Measurements from ENCODE around the gene SPDEF. TPM values are rescaled to one million over a fixed set of nuclear protein-coding genes. Genes with fewer than 3 reads are reported as not detected.

The SPDEF gene
- total and polyA plus RNA-seq, 2 of the 13 experiments (the other 11 are each of a cell fraction or from before 2014, with no cell fraction given), result not detected

DNA sequence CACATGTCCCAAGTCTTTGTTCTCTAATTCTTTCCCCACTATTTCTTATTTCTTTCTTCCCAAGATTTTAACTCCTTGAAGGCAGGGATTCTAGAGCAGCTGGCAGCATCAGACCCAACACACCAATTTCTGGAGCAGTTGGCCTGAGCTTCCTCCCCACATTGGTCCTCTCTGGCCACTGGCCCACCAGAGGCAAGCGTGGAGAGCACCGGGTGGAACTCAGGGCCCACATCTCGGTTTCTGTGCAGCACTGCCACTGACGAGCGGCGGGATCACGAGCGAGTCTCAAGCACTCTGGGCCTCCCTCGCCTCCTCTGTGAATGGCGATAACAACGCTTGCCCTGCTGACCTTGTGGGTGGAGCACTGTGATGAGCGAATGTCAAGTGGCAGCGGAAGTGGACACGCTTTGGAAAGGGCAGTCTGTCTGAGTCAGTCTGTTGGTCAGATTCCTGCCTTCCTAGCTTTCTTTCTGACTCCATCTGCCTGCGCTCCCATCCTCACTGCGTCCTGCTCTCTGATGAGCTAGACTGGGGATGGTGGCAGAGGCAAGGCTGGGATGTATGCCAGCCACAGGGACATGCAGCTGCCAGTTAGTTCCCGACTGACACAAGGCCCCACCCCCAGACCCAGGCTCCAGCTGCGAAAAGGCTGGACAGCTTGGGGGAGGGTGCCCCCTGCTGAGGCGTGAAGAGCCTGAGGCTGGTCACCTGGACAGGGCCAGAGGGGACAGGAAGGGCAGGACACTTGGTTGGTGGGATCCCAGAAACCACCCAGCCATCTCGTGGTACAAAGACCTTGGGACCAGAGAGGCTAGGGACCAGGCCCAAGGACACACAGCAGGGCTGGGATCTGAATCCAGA lies 4.5 kb upstream of the SPDEF start (continued):
- TF ChIP-seq, protein P1, sequence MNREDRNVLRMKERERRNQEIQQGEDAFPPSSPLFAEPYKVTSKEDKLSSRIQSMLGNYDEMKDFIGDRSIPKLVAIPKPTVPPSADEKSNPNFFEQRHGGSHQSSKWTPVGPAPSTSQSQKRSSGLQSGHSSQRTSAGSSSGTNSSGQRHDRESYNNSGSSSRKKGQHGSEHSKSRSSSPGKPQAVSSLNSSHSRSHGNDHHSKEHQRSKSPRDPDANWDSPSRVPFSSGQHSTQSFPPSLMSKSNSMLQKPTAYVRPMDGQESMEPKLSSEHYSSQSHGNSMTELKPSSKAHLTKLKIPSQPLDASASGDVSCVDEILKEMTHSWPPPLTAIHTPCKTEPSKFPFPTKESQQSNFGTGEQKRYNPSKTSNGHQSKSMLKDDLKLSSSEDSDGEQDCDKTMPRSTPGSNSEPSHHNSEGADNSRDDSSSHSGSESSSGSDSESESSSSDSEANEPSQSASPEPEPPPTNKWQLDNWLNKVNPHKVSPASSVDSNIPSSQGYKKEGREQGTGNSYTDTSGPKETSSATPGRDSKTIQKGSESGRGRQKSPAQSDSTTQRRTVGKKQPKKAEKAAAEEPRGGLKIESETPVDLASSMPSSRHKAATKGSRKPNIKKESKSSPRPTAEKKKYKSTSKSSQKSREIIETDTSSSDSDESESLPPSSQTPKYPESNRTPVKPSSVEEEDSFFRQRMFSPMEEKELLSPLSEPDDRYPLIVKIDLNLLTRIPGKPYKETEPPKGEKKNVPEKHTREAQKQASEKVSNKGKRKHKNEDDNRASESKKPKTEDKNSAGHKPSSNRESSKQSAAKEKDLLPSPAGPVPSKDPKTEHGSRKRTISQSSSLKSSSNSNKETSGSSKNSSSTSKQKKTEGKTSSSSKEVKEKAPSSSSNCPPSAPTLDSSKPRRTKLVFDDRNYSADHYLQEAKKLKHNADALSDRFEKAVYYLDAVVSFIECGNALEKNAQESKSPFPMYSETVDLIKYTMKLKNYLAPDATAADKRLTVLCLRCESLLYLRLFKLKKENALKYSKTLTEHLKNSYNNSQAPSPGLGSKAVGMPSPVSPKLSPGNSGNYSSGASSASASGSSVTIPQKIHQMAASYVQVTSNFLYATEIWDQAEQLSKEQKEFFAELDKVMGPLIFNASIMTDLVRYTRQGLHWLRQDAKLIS (CRISPR knock-in tag; IDR thresholded peaks at IDR 0.05), result no peak
- TF ChIP-seq ZSCAN20 (CRISPR knock-in tag; IDR thresholded peaks at IDR 0.05; ENCODE audit: borderline replicate concordance), result no peak
- TF ChIP-seq SP2 (CRISPR knock-in tag; IDR thresholded peaks at IDR 0.05), result no peak; the same call in 1 of the 2 replicates
- no peak for TF ChIP-seq NR0B2 (CRISPR knock-in tag; IDR thresholded peaks at IDR 0.05)
- TF ChIP-seq PAXIP1 (CRISPR knock-in tag; conservative IDR thresholded peaks at IDR 0.05), result peak; percentile 70
- TF ChIP-seq PHF20 (CRISPR knock-in tag; IDR thresholded peaks at IDR 0.05), result no peak; the same call in 1 of the 2 replicates
- TF ChIP-seq RAD51 (IDR thresholded peaks at IDR 0.05; ENCODE audit: borderline replicate concordance), result no peak
- no peak for TF ChIP-seq MNT (IDR thresholded peaks at IDR 0.05)
- 0 out of 2 replicates have a peak, but pooled peaks have one; percentile 65 for TF ChIP-seq ZNF644 (CRISPR knock-in tag; IDR thresholded peaks at IDR 0.05; ENCODE audit: low read depth)
- TF ChIP-seq, protein P2, sequence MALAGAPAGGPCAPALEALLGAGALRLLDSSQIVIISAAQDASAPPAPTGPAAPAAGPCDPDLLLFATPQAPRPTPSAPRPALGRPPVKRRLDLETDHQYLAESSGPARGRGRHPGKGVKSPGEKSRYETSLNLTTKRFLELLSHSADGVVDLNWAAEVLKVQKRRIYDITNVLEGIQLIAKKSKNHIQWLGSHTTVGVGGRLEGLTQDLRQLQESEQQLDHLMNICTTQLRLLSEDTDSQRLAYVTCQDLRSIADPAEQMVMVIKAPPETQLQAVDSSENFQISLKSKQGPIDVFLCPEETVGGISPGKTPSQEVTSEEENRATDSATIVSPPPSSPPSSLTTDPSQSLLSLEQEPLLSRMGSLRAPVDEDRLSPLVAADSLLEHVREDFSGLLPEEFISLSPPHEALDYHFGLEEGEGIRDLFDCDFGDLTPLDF (CRISPR knock-in tag; IDR thresholded peaks at IDR 0.05), result no peak
- TF ChIP-seq KDM5B (CRISPR knock-in tag; IDR thresholded peaks at IDR 0.05; ENCODE audit: borderline replicate concordance), result peak; percentile 76
- no peak for TF ChIP-seq HES4 (CRISPR knock-in tag; IDR thresholded peaks at IDR 0.05; ENCODE audit: borderline replicate concordance)
- TF ChIP-seq SIX4 (CRISPR knock-in tag; IDR thresholded peaks at IDR 0.05), result no peak
- no peak for TF ChIP-seq DNMT3B (CRISPR knock-in tag; conservative IDR thresholded peaks at IDR 0.05)
- peak; percentile 51; the same call in 1 of the 2 replicates for TF ChIP-seq ZNF317 (CRISPR knock-in tag; IDR thresholded peaks at IDR 0.05)
- no peak for TF ChIP-seq GFI1 (CRISPR knock-in tag; IDR thresholded peaks at IDR 0.05; ENCODE audit: borderline replicate concordance)
- no peak for TF ChIP-seq ZNF484 (CRISPR knock-in tag; IDR thresholded peaks at IDR 0.05; ENCODE audit: borderline replicate concordance, low read depth)

All from HepG2 (cell line).